HS-27A (cell line): ENCODE results near the gene MAOA.
A peak's percentile ranks its signal among the peaks of the same experiment; 100 is the strongest.
"Not testable (repeated sequence)": the region's sequence is repeated elsewhere in the genome, so short reads cannot be mapped to it uniquely, and the experiment has no call there.

Source experiments
- DNase-seq: peaks from one replicate; pipeline ENCODE4 v3.0.0-alpha.2; 2012; ENCODE audit warnings: low read depth, missing footprints

The MAOA gene

GRCh38 chrX:43717161-43717560 is 61.1 kb downstream of the MAOA start:
- no peak for DNase-seq

DNA sequence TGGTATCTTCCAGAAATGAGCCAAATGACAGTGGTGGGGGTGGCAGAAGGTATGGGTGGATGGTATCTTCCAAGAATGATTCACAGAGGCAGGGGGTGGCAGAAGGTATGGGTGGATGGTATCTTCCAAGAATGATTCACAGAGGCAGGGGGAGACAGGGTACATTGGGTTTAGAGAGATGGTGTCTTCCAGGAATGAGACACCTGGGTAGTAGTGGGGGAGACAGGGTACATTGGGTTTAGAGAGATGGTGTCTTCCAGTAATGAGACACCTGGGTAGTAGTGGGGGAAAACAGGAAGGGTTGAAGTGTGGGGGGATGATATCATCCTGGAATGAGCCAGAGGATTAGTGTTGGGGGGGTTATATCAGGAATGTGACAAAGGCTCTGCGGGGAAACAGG is 62.0 kb downstream of the MAOA start:
- DNase-seq = no peak

DNA sequence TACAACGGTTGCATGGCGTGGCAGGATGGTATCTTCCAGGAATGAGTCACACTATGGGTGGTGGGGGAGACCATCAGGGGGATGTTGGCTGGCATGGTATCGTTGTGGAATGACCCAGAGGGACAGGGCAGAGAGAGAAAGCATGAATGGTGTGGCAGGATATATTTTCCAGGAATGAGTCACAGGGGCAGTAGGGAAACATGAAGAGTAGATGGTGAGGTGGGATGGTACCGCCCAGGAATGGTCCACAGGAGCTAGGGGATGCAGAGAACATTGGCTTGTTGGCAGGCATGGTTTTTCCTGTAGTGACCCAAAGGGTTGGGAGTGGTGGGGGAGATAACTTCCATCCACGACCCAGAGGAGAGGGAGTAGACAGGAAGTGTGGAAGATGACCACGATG is 62.4 kb downstream of the MAOA start:
- DNase-seq = no peak

DNA sequence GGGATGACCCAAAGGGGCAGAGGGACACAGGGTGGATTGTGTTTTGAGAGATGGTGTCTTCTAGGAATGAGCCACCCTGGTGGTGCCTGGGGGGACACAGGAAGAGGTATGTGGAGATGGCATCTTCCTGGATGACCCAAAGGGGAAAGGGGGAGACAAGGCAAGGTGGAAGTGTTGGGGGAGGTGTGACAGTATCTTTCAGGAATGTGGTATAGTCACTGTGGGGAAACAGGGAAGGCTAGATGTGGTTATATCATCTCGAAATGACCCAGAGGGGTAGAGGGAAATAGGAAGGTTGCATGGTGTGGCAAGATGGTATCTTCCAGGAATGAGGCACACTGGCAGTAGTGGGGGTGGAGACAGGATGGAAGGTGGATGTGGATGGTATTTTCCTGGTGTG is 62.9 kb downstream of the MAOA start:
- no peak for DNase-seq

- DNase-seq = no peak
Observed at GRCh38 chrX:43720082-43720481, 64.0 kb downstream of the MAOA start.

- DNase-seq = no peak
Observed at GRCh38 chrX:43720961-43721360, 64.9 kb downstream of the MAOA start.

GRCh38 chrX:43725227-43725626 is 69.1 kb downstream of the MAOA start:
- DNase-seq = not testable (repeated sequence)

DNA sequence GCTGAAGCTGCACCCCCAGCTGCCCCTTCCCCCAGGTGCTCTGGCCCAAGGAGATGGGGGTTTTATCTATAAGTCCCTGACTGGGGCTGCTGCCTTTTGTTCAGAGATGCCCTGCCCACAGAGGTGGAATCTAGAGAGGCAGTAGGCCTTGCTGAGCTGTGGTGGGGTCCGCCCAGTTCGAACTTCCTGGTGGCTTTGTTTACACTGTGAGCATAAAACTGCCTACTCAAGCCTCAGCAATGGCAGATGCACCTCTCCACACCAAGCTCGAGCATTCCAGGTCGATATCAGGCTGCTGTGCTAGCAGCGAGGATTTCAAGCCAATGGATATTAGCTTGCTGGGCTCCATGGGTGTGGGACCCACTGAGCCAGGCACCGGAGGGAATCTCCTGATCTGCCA is 71.2 kb downstream of the MAOA start:
- not testable (repeated sequence) for DNase-seq

DNA sequence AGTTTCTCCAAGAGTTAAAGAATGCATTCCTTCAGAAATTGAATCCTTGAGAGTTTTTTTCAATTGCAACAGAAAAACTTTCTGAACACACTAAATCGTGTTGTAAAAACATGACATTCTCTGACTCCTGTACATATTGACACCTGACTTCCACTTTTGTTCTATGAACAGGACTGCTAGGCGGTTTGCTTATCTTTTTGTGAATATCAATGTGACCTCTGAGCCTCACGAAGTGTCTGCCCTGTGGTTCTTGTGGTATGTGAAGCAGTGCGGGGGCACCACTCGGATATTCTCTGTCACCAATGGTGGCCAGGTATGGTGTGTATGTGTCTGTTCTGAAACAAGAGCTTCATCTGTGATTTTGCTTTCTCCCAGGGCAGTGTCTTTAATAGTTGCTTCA is 71.9 kb downstream of the MAOA start:
- DNase-seq = no peak

DNA sequence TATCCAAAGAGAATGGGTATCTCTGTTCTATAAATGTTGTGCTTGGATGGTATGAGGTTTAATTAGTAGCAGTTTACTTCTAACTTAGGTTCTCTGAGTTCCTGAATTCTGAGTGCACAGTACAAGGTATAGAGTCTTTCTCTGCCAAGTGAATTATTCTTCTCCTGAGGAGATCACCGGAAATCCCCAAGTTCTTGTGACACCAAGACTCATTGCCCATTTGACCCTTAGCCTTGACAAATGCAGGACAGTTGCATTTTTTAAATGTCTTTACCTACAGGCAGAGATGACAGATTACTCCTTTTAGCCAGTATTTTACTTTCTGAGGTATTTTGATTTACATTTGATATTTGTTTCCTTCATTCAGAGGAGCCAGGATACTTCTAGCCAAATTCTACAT is 72.9 kb downstream of the MAOA start:
- no peak for DNase-seq

GRCh38 chrX:43731086-43731485 is 75.0 kb downstream of the MAOA start:
- no peak for DNase-seq

GRCh38 chrX:43733699-43734098 is 77.6 kb downstream of the MAOA start:
- DNase-seq = no peak

- DNase-seq = no peak
Observed at GRCh38 chrX:43734444-43734843, 78.3 kb downstream of the MAOA start.

DNA sequence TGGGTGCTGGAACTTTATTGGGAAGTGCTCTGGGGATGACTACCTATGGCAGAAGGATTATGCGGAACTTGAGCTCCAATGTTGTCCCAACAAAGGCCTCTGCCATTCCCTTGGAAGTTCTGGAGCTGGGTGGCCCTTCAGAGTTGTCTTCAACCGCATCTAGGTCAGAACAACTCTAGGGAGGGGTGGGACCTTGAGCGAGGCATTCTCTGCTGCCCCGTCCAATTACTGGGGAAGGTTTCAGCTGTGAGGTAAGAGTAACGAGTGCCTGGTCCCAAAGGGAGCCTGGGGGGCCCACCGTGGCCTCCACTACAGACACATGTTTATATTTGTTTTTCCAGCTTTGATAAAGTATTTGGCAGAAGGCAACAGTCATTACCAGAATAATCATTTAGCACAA is 79.4 kb downstream of the MAOA start:
- no peak for DNase-seq

DNA sequence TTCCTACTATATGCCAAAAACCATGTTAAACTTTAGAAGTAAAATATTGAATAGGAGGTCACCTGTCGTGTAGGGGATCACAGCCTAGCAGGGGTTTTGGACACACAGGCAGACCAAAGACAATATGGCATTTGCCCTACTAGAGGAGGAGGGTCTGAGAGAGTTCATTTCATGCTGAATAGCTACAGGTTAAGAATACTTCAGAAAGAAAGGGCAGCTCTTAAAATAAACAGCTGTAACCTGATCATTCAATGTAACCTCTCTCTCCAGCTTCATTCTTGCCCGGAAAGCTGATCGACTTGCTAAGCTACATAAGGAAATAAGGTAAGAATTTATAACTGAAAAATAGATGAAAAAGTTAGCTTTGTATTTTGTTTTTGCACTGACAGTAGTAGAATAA is 79.9 kb downstream of the MAOA start:
- DNase-seq = no peak

DNA sequence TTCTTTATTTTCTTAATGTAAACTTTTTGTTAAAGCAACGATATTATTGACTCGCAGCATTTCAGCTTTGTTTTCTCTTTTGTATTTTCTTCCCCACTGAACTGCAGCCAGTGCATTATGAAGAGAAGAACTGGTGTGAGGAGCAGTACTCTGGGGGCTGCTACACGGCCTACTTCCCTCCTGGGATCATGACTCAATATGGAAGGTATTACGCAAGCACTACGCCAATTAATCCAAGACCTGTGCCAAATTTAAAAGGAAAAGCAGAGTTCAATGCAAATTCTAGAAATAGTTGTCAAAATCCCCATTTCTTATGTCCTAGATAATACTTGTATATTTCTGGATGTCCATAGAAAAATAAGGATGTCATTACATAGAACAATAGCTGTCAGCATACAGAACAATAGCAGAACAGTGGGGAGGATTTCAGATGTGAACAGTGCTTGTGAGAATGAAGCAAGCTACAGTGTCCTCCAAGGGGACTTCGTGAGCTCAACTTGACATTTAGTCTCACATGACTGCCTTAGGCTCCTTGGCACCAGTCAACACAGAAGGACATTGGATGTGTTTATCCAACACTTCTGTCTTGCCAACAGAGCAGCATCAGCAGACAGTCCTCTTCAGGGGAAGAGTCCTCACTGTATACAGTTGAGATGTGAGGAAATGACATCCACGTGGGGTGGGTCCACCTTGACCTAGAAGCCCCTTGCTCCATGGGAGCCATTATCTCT is 85.9 kb downstream of the MAOA start:
- DNase-seq = no peak

- no peak for DNase-seq
Observed at GRCh38 chrX:43743100-43743822, 87.2 kb downstream of the MAOA start.

GRCh38 chrX:43744284-43744683 is 88.2 kb downstream of the MAOA start:
- no peak for DNase-seq

GRCh38 chrX:43745938-43746721 is 90.0 kb downstream of the MAOA start:
- no peak for DNase-seq

DNA sequence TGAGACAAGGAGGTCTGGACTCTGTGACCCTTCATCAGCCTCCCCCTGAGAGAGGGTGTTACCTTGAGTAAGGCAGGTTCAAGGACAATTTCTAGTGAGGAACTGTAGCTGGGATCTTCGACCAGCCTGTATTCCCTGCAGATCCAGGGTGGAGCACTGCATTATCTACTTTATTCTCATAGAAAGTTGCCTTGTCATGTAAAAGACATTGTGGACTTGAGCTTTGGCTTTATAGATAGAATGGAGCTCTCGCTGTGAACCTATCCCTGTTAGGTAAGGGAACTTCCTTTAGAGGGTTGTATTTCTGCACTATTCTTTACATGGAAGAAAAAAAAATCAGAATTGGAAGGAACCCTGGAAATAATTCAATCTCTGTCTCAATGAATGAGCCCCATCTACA is 91.4 kb downstream of the MAOA start:
- no peak for DNase-seq

GRCh38 chrX:43750248-43750676 is 94.2 kb downstream of the MAOA start:
- peak; percentile 4 for DNase-seq

DNA sequence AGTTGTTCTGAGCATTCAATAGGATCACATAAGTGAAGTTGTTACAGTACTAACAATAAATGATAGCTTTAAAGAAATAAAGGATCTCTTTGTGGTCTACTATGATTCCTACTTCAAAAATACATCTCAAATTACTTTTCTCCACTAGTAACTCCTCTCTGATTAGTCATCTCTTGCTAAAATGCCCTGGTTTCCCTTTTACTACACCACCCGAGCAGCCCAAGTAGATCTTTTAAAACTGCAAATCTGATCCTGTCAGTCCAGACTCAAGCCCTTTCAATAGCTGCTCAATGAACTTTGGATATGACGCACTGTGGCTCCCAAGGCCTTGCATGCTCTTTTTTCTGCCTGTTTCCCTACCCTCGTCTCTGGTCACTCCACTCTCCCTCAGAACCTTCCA is 97.5 kb downstream of the MAOA start:
- DNase-seq = no peak

- DNase-seq = no peak
Observed at GRCh38 chrX:43756076-43756475, 100.0 kb downstream of the MAOA start.
